Measurements from ENCODE around the gene SCGN.
A peak's percentile ranks its signal among the peaks of the same experiment; 100 is the strongest.

The SCGN gene, protein sequence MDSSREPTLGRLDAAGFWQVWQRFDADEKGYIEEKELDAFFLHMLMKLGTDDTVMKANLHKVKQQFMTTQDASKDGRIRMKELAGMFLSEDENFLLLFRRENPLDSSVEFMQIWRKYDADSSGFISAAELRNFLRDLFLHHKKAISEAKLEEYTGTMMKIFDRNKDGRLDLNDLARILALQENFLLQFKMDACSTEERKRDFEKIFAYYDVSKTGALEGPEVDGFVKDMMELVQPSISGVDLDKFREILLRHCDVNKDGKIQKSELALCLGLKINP

GRCh38 chr6:25652007-25652515 lies at the start of gene SCGN:
Gene SCGN (plus strand): TSS chr6:25652215. CDS start chr6:25652404, 189 bp downstream.
- peak; percentile 7 for DNase-seq

DNA sequence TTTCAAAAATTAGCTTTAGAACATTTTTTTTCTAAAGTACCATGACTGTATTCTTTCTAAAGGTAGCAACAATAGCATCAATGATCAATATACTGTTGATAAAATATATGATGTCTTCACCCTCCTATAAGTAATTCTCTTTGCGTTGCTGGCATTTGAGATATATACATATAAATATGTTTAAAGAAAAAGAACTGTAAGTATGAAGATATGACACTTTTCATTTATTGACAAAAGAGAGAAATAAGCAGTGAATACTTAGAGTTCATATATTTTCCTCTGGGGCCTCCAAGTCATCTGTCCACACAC lies 49.4 kb upstream of the SCGN start:
- no peak for DNase-seq

DNA sequence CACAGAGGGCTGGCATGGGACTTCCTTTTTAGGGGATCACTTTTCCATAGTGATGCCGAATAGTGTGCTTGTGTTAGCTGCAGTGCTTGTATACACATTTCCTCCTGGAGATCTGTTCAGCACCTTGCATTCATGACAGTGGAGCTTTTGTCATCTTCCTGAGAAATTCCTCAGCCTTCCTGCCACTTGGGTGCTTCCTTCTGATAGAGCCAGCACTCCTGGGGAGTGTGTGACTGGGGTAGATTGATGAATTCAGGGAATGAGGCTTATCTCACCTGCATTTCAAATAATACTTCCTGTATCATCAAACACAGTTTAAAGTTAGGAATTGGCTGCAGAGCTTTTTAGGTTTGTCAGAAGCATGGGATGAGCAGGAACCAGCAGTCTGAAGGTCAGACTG lies 48.8 kb upstream of the SCGN start:
- no peak for DNase-seq

DNA sequence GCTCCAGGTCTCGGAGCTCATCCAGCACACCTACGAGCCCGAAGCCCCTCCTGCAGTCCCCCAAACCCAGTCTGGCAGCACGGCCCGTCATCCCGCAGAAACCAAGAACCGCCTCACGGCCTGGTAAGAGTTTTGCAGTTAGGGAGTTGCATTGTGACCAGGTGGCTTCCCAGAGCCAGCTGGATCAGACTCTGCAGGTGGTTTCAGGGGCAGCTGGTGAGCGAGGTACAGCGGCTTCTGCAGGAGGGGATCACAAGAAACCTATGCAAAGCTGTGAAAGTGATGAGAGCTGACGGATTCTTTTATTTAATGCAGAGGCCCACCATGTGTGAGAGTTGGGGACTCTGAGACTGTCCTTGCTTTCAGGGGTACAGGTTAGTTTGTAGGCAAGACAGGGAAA lies 45.9 kb upstream of the SCGN start:
- DNase-seq = no peak

DNA sequence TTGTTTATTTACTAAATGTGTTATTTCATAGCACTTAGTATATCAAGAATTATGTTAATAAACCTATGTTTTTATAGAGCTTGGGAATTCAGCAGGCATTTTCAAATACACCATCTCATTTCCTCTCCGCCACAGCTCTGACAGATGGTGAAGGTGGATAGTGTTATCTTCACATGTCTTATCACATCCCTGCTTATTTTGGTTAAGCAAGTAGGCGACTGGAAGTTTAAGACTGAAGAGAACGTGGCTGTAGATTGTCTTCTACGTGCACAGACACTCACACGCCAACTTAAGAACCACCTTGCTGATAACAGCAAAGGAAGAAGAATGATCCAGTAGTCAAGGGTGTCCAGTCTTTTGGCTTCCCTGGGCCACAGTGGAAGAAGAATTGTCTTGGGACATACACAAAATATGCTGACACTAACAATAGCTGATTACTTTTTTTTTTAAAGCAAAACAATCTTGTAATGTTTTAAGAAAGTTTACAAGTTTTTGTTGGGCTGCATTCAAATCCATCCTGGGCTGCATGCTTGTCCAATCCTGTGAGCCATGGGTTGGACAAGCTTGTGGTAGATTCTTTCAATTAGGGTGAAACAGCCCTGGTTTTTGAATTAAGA lies 43.3 kb upstream of the SCGN start:
- no peak for DNase-seq

GRCh38 chr6:25612666-25613065 lies 39.3 kb upstream of the SCGN start:
- no peak for DNase-seq

GRCh38 chr6:25613415-25613814 lies 38.6 kb upstream of the SCGN start:
- no peak for DNase-seq

GRCh38 chr6:25614052-25614451 lies 38.0 kb upstream of the SCGN start:
- DNase-seq = no peak

- no peak for DNase-seq
Measured at GRCh38 chr6:25615471-25615870, 36.5 kb upstream of the SCGN start.

DNA sequence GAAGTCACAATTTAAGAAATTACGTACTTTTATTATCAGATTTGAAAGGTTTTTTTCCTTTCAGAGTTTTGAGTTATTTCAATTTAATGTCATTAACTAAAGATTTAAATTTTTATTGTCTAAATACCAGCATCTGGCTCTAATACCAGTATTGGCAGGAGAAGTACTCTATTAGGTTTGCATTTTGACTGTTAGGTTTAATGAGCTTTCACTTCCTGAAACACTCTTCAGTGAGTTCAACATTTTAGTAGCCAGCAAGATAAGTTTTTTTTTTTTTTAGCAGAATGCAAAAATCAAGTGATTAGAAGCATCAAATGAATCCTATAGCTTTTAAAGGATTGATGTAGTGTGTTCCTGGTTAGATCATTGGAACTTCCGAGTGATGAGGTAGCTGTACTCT lies 34.0 kb upstream of the SCGN start:
- no peak for DNase-seq

- DNase-seq = no peak
Measured at GRCh38 chr6:25619217-25619616, 32.8 kb upstream of the SCGN start.

GRCh38 chr6:25620391-25620790 lies 31.6 kb upstream of the SCGN start:
- DNase-seq = no peak

DNA sequence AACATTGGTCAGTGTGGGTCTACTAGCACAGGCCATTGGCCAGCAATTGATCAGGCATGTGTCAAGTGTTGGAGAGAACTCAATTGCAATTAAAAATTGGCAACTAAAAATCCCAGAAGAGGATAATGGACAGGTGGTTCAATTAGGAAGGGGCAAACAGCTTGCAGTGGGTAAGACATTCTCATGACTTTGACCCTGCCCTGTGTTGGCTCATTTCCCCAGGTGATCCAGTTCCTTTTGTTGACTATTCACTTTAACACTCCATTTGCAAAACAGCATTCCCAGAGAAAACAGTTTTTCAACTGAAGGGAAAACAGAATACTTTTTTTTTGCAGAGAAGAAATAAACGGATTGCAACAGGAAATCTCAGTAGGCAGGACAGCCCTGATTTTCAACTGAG lies 28.9 kb upstream of the SCGN start:
- no peak for DNase-seq

DNA sequence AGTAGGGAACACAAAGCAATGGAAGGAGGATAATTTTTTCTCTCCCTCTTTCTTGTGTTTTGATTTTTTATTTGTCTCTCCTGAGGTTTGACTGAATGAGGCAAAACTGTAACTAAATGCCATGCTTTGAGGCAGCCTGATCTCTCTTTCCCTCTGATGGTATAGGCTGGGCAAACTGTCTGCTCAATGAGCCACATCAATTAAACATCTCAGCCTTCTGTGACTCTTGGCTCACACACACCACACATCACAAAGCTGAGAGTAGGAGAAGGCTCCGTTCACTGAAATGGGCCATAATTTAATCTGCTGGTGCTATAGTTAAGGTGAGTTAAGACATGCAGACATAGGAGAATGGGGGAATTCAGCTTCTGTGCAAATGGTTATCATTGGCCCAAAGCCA lies 28.1 kb upstream of the SCGN start:
- no peak for DNase-seq

GRCh38 chr6:25627001-25627400 lies 25.0 kb upstream of the SCGN start:
- no peak for DNase-seq

DNA sequence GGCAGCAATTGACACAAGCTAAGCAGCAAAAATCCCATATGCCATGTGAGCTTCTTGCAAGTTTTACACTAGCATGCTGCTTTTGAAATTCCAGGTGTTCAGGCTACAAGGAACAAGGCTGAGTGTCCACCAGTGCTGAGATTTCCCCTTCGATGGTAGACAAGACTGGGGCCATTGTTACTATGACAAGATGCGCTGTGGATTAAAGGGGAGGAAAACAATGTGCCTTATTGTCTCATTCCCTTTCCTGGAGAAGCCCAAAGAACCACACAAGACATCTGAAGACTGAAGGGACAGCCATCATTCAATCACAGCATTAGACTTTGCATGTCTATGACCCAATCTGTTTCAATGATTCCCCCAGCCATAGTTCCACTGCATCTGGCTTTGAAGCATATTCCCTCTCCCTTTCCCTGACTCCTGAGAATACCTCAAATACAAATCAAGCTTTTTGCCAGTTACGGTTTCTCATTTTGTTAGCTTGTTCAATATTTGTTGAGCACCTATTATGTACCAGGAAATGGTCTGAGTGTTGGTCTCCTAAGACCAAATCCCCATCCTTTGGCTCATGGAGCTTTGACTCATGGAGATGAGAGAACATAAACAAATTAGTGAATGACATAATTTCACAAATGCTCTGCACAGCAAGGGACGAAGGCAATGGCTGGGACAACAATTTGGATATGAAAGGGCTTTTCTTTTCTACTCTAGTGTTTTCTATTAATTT lies 23.4 kb upstream of the SCGN start:
- DNase-seq = no peak

DNA sequence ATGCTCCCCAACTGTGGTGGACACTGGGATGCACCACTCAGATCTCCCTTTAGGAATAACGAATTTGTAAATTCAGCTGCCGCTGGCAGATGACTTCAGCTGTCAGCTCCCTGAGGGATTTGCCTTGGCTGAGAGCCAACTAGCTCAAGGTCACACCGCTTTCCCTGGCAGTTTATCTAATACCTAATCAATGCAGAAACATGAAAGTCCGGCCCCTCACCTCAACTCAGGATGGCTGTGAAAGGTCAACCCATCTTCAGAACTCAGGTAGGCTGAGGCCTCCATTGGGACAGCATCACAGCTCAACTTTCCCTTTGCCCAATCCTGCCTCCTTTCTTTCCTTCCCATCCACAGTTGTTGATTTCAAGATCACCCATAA lies 22.8 kb upstream of the SCGN start:
- no peak for DNase-seq

DNA sequence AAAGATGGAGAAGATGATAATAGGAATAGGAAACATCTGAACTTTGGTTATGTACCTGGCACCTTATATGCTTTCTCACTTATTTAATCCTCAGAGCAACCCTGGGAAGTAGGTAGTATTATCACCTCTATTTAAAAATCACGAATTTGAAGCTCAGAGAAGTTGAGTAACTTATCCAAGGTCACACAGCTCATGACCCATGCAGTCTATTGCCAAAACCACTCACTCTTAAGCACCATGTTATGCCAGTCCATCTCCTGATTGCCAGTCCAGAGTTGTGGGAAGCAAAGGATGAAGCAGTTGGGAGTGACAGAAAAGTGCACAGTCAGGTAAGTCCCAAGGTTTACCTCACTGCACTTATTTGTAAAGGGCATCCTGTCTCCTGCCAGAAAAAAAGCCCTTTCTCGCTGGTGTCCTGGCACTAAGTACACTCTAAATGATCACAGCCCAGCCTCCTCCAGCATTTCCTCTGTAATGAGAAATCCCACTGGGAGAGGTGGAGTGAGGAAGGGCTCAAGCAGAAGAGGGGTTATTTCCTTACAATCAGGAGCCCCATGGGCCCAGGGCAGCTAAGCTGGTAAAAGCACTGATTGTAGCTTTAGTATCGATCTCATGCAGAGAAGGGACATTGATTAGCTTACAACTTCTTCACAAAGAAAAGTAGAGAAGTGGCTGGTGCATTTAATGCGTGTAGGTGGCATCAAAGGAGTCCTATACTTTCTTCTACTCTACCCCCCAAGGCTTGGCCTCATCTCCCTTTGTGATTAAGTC lies 21.3 kb upstream of the SCGN start:
- no peak for DNase-seq

DNA sequence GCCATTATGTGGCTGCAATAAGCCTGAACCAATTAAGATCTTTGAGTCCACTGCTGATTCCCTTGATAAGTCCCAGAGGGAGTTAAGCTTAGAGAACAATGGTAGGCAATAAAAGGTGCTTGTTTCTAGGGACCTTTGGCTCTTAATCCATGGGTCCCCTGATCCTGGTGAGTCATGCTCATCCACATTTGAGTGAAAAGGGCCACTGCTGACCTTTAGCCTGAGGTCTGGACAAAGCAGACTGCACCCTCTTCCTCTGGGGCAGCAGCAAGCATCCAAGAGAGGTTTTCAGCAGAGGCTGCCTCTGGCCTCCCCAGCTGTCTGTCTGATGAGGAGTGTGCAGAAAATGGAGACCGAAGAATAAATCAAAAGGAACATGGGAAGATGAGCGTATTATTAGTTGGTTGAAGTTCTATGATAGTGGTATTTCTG lies 16.1 kb upstream of the SCGN start:
- no peak for DNase-seq

DNA sequence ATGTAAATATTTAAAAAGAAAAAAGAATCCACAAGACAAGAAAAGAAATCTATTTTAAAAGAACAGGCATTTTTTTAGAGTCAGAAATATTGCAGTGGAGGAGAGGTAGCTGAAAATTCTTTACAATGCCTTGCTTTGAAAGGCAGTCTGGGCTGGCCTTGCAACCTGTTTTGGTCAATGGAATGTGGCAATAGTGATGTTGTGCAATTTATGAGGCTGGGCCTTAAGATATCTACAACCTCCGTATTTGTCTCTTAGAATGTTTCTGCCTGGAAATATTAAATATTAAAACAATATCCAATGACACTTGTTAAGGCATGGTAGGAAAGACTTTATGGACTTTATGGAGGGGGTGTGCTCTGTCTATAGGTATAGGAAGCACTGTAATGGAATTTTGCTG lies 14.8 kb upstream of the SCGN start:
- DNase-seq = no peak

- no peak for DNase-seq
Measured at GRCh38 chr6:25637960-25638434, 14.0 kb upstream of the SCGN start.

DNA sequence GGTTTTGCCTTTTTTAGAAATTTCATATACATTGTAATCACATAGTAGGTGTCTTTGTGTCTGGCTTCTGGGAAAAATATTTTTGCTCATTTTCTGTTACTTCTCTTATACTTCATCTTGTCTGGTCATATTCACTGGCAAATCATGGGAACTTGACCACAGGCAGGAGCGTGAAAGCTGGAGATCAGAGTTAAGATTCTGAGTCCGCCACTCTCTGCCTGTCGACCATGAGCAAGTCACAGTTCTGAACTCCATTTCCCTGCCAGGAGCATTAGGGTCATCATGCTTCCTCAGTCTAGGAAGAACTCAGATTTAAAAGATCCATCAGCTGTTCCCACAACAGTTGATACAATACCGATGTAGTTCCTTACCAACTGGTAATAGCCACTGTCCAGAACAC lies 12.4 kb upstream of the SCGN start:
- DNase-seq = no peak

DNA sequence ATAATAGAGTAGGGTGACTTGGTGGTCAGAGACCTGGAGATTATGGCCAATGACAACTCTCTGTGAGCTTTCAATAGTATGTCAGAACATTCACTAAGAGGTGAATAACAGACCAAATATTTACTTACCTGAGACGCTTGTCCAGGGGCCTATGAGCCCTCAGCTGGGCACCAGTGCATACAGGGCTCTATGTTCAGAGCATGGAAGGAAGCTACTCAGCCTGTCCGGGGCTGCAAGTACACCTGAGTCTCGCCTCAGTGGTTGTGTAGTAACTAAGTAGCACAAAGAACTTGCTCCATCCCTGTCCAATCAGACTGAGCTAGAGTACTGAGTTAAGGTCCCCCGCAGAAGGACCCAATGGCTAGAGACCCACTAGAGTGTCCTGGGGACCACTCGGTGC lies 11.6 kb upstream of the SCGN start:
- DNase-seq = no peak

Data from activated T-cell treated with anti-CD3 and anti-CD28 coated beads for 4 hours (primary cell).